Measurements from ENCODE around the gene MYO3A. TPM values are rescaled to one million over a fixed set of nuclear protein-coding genes. Genes with fewer than 3 reads are reported as not detected.

The MYO3A gene
- total and polyA plus RNA-seq, 2 donors (not counting 1 experiment from before 2014, with no cell fraction given) = 0.27 to 1.4 TPM

DNA sequence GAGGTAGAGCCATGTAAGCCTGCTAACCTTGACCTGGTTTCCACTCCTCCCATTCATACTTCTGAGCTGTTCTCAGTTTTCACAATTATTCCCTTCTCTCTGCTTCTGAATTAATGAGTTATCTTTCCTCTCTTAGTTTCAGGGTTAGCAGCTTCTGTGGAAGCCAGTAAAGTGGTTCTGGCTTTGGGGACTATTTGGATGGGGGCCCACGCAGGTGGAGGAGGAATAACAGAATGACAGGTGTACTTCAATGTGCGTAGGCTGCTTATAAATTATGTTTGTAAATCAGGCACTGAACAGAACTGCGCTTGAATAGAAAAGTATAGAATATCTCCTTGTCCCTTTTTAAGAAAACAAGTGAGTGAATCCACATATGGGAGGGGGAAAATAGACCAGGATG is 153.6 kb downstream of the MYO3A start:
- Histone ChIP-seq H3K4me3 (ENCODE audit: control extremely low read depth in 1 of 5, extremely low read depth in 1 of 5, insufficient read depth in 1 of 5, low read depth in 2 of 5, low read length in 4 of 5) (no peak overlapping the region), H3K27me3 (replicated peaks in 1 of 4; ENCODE audit: control extremely low read depth in 1 of 4, control insufficient read depth in 3 of 4, insufficient read depth in 4 of 4, low read length in 3 of 4) (no peaks in the 10 kb centered on the region), H3K4me2 (replicated peaks; ENCODE audit: low read depth, low read length, poor library complexity, severe bottlenecking) (no peak overlapping the region), H3K27ac (ENCODE audit: low read length in 2 of 2) (no peak overlapping the region), H2AFZ (ENCODE audit: insufficient read depth, low read depth, low read length, poor library complexity, severe bottlenecking) (no peak overlapping the region), H3K36me3 (replicated peaks in 1 of 2; ENCODE audit: control extremely low read depth in 1 of 2, control insufficient read depth in 1 of 2, extremely low read depth in 1 of 2, insufficient read depth in 2 of 2, low read length in 1 of 2) (no peaks in the 10 kb centered on the region), H3K9ac (ENCODE audit: low read length) (no peak overlapping the region), H3K79me2 (ENCODE audit: control insufficient read depth, insufficient read depth, low read length) (no peaks in the 10 kb centered on the region), H3K9me3 (ENCODE audit: control extremely low read depth in 1 of 3, control insufficient read depth in 2 of 3, insufficient read depth in 1 of 3, low read length in 2 of 3) (no peaks in the 10 kb centered on the region), H4K20me1 (ENCODE audit: control insufficient read depth, insufficient read depth, low read length, poor library complexity, severe bottlenecking) (no peaks in the 10 kb centered on the region), H3K4me1 (ENCODE audit: control insufficient read depth in 2 of 2, insufficient read depth in 2 of 2, low read length in 2 of 2) (no peaks in the 10 kb centered on the region)
- Mint-ChIP-seq H3K9me3 (ENCODE audit: insufficient read depth) (no peaks in the 10 kb centered on the region), H3K27me3 (peaks cover 14% of the 10 kb centered on the region), H3K4me3 (no peak overlapping the region), H3K4me1 (no peaks in the 10 kb centered on the region), H3K27ac (no peak overlapping the region)
- no peak for ATAC-seq (ENCODE audit: low read depth)
- no peak for DNase-seq
- intact Hi-C loops (cut with micrococcal nuclease) = no loop called here
- WGBS (ENCODE audit: insufficient coverage) = 71% methylated on average over 1 of the region's 3 CpGs
- ChIA-PET CTCF (no interaction called here), POLR2A (no interaction called here)
- TF ChIP-seq EZH2 (IDR thresholded peaks at IDR 0.05; ENCODE audit: borderline replicate concordance, insufficient read depth, low read depth, low read length, poor library complexity, severe bottlenecking) = no peak
- TF ChIP-seq, protein P1, sequence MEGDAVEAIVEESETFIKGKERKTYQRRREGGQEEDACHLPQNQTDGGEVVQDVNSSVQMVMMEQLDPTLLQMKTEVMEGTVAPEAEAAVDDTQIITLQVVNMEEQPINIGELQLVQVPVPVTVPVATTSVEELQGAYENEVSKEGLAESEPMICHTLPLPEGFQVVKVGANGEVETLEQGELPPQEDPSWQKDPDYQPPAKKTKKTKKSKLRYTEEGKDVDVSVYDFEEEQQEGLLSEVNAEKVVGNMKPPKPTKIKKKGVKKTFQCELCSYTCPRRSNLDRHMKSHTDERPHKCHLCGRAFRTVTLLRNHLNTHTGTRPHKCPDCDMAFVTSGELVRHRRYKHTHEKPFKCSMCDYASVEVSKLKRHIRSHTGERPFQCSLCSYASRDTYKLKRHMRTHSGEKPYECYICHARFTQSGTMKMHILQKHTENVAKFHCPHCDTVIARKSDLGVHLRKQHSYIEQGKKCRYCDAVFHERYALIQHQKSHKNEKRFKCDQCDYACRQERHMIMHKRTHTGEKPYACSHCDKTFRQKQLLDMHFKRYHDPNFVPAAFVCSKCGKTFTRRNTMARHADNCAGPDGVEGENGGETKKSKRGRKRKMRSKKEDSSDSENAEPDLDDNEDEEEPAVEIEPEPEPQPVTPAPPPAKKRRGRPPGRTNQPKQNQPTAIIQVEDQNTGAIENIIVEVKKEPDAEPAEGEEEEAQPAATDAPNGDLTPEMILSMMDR (IDR thresholded peaks at IDR 0.05) = no peak

- H3K9me3 ChIP-seq (ENCODE audit: control extremely low read depth in 1 of 3, control insufficient read depth in 2 of 3, insufficient read depth in 1 of 3, low read length in 2 of 3) = no peaks in the 10 kb centered on the region
- WGBS (ENCODE audit: insufficient coverage) = 100% methylated on average over 3 of the region's 5 CpGs
- no peak overlapping the region for H3K27ac Mint-ChIP-seq
- H3K9me3 Mint-ChIP-seq (ENCODE audit: insufficient read depth) = no peaks in the 10 kb centered on the region
- H3K4me3 Mint-ChIP-seq = no peak overlapping the region
- no peaks in the 10 kb centered on the region for H3K36me3 ChIP-seq (replicated peaks in 1 of 2; ENCODE audit: control extremely low read depth in 1 of 2, control insufficient read depth in 1 of 2, extremely low read depth in 1 of 2, insufficient read depth in 2 of 2, low read length in 1 of 2)
- ATAC-seq (ENCODE audit: low read depth) (no peak), DNase-seq (no peak)
- TF ChIP-seq, protein P1 (IDR thresholded peaks at IDR 0.05) = no peak
- no peak for TF ChIP-seq EZH2 (IDR thresholded peaks at IDR 0.05; ENCODE audit: borderline replicate concordance, insufficient read depth, low read depth, low read length, poor library complexity, severe bottlenecking)
- H3K4me1 Mint-ChIP-seq = no peaks in the 10 kb centered on the region
- ChIA-PET POLR2A (no interaction called here), CTCF (no interaction called here)
- no peak overlapping the region for H3K4me2 ChIP-seq (replicated peaks; ENCODE audit: low read depth, low read length, poor library complexity, severe bottlenecking)
- H3K27me3 Mint-ChIP-seq = peaks cover 14% of the 10 kb centered on the region
- no peak overlapping the region for H3K9ac ChIP-seq (ENCODE audit: low read length)
- intact Hi-C loops (cut with micrococcal nuclease) = no loop called here
- no peak overlapping the region for H2AFZ ChIP-seq (ENCODE audit: insufficient read depth, low read depth, low read length, poor library complexity, severe bottlenecking)
- no peak overlapping the region for H3K27ac ChIP-seq (ENCODE audit: low read length in 2 of 2)
- no peak overlapping the region for H3K4me3 ChIP-seq (ENCODE audit: control extremely low read depth in 1 of 5, extremely low read depth in 1 of 5, insufficient read depth in 1 of 5, low read depth in 2 of 5, low read length in 4 of 5)
- no peaks in the 10 kb centered on the region for H4K20me1 ChIP-seq (ENCODE audit: control insufficient read depth, insufficient read depth, low read length, poor library complexity, severe bottlenecking)
- H3K79me2 ChIP-seq (ENCODE audit: control insufficient read depth, insufficient read depth, low read length) = no peaks in the 10 kb centered on the region
- no peaks in the 10 kb centered on the region for H3K4me1 ChIP-seq (ENCODE audit: control insufficient read depth in 2 of 2, insufficient read depth in 2 of 2, low read length in 2 of 2)
- no peaks in the 10 kb centered on the region for H3K27me3 ChIP-seq (replicated peaks in 1 of 4; ENCODE audit: control extremely low read depth in 1 of 4, control insufficient read depth in 3 of 4, insufficient read depth in 4 of 4, low read length in 3 of 4)
Measured at GRCh38 chr10:26090026-26090425, 156.0 kb downstream of the MYO3A start.

Data from B cell (primary cell).